MM.1S (cell line): ENCODE measurements around the gene ATE1.

Experiments
- DNase-seq: peaks from one replicate; pipeline ENCODE4 v3.0.0-alpha.2; 2015
- H2AFZ ChIP-seq: fragments of 300-600 bp; sonication (generic); 2 replicates; pipeline ENCODE4 v1.6.0; 2016; ENCODE audit warnings: antibody characterized with exemption, low read length
- H3F3A ChIP-seq: fragments of 300-600 bp; sonication (generic); 2 replicates; pipeline ENCODE4 v1.6.1; 2016; ENCODE audit warnings: mild to moderate bottlenecking, antibody characterized with exemption, low read length, moderate library complexity, mixed read lengths; ENCODE audit not compliant: insufficient read depth
- H3K27ac ChIP-seq: fragments of 300-600 bp; sonication (generic); 2 replicates; pipeline ENCODE4 v1.5.1; 2016; ENCODE audit warnings: mild to moderate bottlenecking, low read length
- H3K27me3 ChIP-seq: fragments of 300-600 bp; sonication (generic); replicated peaks from 2 replicates; pipeline ENCODE4 v1.6.0; 2016; ENCODE audit warnings: low read length; ENCODE audit not compliant: insufficient read depth
- H3K36me3 ChIP-seq: fragments of 300-600 bp; sonication (generic); replicated peaks from 2 replicates; pipeline ENCODE4 v1.6.1; 2016; ENCODE audit warnings: mild to moderate bottlenecking, low read length, mixed read lengths; ENCODE audit not compliant: insufficient read depth
- H3K4me1 ChIP-seq: fragments of 300-600 bp; sonication (generic); 2 replicates; pipeline ENCODE4 v1.6.1; 2016; ENCODE audit warnings: low read length, mixed read lengths
- H3K4me2 ChIP-seq: fragments of 300-600 bp; sonication (generic); 2 replicates; pipeline ENCODE4 v1.6.0; 2016; ENCODE audit warnings: low read depth, low read length
- H3K4me3 ChIP-seq: fragments of 300-600 bp; sonication (generic); 2 replicates; pipeline ENCODE4 v1.5.1; 2016; ENCODE audit warnings: low read length, mixed read lengths
- H3K79me2 ChIP-seq: fragments of 300-600 bp; sonication (generic); 2 replicates; pipeline ENCODE4 v1.6.1; 2016; ENCODE audit warnings: mixed run types, low read length, mixed read lengths
- H3K9ac ChIP-seq: fragments of 300-600 bp; sonication (generic); 2 replicates; pipeline ENCODE4 v1.6.1; 2016; ENCODE audit warnings: low read length, mixed read lengths
- H3K9me2 ChIP-seq: fragments of 300-600 bp; sonication (generic); replicated peaks from 2 replicates; pipeline ENCODE4 v1.6.1; 2016; ENCODE audit warnings: mild to moderate bottlenecking, low read length, mixed read lengths; ENCODE audit not compliant: insufficient read depth
- H3K9me3 ChIP-seq: fragments of 300-600 bp; sonication (generic); replicated peaks from 2 replicates; pipeline ENCODE4 v1.6.1; 2016; ENCODE audit warnings: mild to moderate bottlenecking, low read length, mixed read lengths; ENCODE audit not compliant: insufficient read depth
- H4K20me1 ChIP-seq: fragments of 300-600 bp; sonication (generic); 2 replicates; pipeline ENCODE4 v1.6.1; 2016; ENCODE audit warnings: mild to moderate bottlenecking, low read length, moderate library complexity, mixed read lengths; ENCODE audit not compliant: insufficient read depth
- EZH2 ChIP-seq: fragments of 300-600 bp; sonication (generic); optimal IDR thresholded peaks from 2 replicates; pipeline ENCODE3; 2017; ENCODE audit warnings: low read depth, mild to moderate bottlenecking, antibody characterized with exemption, low read length, mixed read lengths
- EZH2phosphoT487 ChIP-seq: fragments of 300-600 bp; sonication (generic); IDR thresholded peaks from 2 replicates; pipeline ENCODE4 v1.6.1; 2018; ENCODE audit warnings: antibody characterized with exemption, low read length
- TF ChIP-seq, protein P1 (sequence below): fragments of 300-600 bp; sonication (generic); IDR thresholded peaks from 2 replicates; pipeline ENCODE4 v1.5.1; 2016; ENCODE audit warnings: antibody characterized with exemption, low read length, mixed read lengths

The ATE1 gene

DNA sequence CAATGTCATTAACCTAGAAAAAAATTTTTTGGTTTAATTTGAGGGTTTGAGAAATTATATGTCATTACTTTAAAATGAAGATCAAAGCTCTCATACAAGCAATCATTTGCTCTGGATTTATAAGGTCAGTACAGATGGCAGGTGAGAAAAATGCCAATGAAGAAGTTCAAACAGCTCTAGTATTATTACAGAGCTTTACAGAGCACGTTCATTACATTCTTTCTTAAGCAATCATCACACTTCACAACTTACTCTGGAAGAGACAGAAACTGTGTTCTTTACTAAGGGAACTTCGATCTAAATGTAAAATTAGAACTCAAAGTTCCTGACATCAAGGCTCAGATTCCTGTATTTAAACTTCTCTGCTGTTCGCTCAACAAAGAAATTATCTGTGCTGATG is 153.4 kb downstream of the ATE1 start:
- H3F3A ChIP-seq: no peaks in the 10 kb centered on the region
- no peak overlapping the region for H3K4me2 ChIP-seq
- TF ChIP-seq, protein P1, sequence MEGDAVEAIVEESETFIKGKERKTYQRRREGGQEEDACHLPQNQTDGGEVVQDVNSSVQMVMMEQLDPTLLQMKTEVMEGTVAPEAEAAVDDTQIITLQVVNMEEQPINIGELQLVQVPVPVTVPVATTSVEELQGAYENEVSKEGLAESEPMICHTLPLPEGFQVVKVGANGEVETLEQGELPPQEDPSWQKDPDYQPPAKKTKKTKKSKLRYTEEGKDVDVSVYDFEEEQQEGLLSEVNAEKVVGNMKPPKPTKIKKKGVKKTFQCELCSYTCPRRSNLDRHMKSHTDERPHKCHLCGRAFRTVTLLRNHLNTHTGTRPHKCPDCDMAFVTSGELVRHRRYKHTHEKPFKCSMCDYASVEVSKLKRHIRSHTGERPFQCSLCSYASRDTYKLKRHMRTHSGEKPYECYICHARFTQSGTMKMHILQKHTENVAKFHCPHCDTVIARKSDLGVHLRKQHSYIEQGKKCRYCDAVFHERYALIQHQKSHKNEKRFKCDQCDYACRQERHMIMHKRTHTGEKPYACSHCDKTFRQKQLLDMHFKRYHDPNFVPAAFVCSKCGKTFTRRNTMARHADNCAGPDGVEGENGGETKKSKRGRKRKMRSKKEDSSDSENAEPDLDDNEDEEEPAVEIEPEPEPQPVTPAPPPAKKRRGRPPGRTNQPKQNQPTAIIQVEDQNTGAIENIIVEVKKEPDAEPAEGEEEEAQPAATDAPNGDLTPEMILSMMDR: no peak
- TF ChIP-seq EZH2phosphoT487: no peak
- no peak for TF ChIP-seq EZH2
- no peaks in the 10 kb centered on the region for H3K27me3 ChIP-seq
- H2AFZ ChIP-seq: no peak overlapping the region
- H3K79me2 ChIP-seq: no peaks in the 10 kb centered on the region
- no peaks in the 10 kb centered on the region for H4K20me1 ChIP-seq
- no peaks in the 10 kb centered on the region for H3K9me3 ChIP-seq
- H3K27ac ChIP-seq: no peak overlapping the region
- H3K9me2 ChIP-seq: no peaks in the 10 kb centered on the region
- no peak for DNase-seq
- H3K4me1 ChIP-seq: no peaks in the 10 kb centered on the region
- H3K4me3 ChIP-seq: no peak overlapping the region
- H3K36me3 ChIP-seq: no peaks in the 10 kb centered on the region
- no peak overlapping the region for H3K9ac ChIP-seq

DNA sequence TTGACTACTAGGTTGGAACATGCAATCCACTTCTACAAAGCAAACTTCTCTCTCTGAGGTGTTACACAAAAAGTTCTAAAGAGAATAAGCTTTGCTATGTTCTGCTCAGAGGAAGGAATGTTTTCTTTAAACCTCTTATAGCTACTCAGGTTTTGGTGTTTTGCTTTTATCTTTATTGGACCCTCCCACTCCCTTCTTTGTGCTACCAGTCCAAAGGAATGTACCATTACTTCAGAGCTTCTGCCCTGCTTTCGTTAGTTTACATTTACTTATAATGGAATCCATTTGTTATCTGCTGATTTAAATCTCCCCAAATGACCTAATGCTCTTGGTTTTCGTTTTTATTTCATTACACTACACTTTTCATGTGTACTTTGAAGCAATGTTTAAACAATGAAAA is 154.9 kb downstream of the ATE1 start:
- no peak for DNase-seq
- Histone ChIP-seq H3K27ac (no peak overlapping the region), H3K4me3 (no peak overlapping the region), H3K4me2 (no peak overlapping the region), H3F3A (no peaks in the 10 kb centered on the region), H4K20me1 (no peaks in the 10 kb centered on the region), H3K79me2 (no peaks in the 10 kb centered on the region), H3K9ac (no peak overlapping the region), H2AFZ (no peak overlapping the region), H3K4me1 (no peaks in the 10 kb centered on the region), H3K9me3 (no peaks in the 10 kb centered on the region), H3K36me3 (no peaks in the 10 kb centered on the region), H3K9me2 (no peaks in the 10 kb centered on the region), H3K27me3 (no peaks in the 10 kb centered on the region)
- TF ChIP-seq EZH2: no peak
- TF ChIP-seq EZH2phosphoT487: no peak
- TF ChIP-seq, protein P1: no peak

DNA sequence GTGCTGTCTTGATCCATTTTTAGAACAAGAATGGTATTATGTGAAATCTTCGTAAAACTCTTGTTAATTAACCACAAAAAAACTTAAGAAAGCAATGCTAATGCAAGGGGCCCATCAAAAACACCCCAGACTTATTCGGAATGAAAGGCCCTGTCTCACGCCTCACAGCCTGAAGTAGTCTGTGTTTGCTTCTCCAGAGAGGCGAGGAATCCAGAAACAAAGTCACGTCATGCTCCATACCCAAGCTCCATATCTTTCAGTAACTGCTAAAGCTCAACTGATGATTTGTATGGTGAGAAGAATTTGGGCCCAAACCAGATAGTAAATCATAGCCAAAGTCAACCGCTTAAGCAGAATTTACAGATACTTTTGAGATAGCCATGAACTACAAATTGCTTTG is 155.4 kb downstream of the ATE1 start:
- H3K4me1 ChIP-seq: no peaks in the 10 kb centered on the region
- DNase-seq: no peak
- no peaks in the 10 kb centered on the region for H4K20me1 ChIP-seq
- no peak overlapping the region for H3K4me2 ChIP-seq
- no peak overlapping the region for H3K9ac ChIP-seq
- H2AFZ ChIP-seq: no peak overlapping the region
- H3K36me3 ChIP-seq: no peaks in the 10 kb centered on the region
- H3K4me3 ChIP-seq: no peak overlapping the region
- H3K79me2 ChIP-seq: no peaks in the 10 kb centered on the region
- no peaks in the 10 kb centered on the region for H3F3A ChIP-seq
- H3K9me3 ChIP-seq: no peaks in the 10 kb centered on the region
- H3K27me3 ChIP-seq: no peaks in the 10 kb centered on the region
- H3K27ac ChIP-seq: no peak overlapping the region
- no peaks in the 10 kb centered on the region for H3K9me2 ChIP-seq
- no peak for TF ChIP-seq EZH2phosphoT487
- no peak for TF ChIP-seq EZH2
- TF ChIP-seq, protein P1: no peak
